ENCODE data around the gene SCARF2. TPM values are rescaled to one million over a fixed set of nuclear protein-coding genes. Genes with fewer than 3 reads are reported as not detected.
"Not testable (repeated sequence)": the region's sequence is repeated elsewhere in the genome, so short reads cannot be mapped to it uniquely, and the experiment has no call there.

Gene SCARF2
- total and polyA plus RNA-seq, 7 experiments from 2014 or later: 0.21 to 2.6 (median 2.0) TPM

DNA sequence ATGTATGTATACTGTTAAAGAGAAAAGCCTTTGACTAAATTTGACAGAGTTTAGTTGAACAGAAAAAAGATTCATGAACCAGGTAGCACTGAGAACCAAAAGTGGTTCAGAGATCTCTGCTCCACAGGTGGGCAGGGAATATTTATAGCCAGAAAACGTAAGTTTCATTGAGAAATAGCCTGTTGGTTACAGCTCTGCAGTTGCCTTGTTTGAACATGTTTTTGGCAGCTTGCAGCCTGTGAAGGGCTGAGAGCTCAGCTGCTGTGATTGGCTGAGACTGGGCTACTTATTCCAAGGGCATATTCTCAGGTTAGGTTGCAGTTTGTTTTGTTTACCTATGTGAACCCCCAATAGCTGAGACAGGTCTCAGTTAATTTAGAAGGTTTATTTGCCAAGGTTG is 57.1 kb downstream of the SCARF2 start:
- intact Hi-C loops (cut with micrococcal nuclease): no loop called here
- ChIA-PET POLR2A (interaction anchor here (0.8 kb wide), 1 partner anchor 102 kb away, joined by 4 read pairs; no protein-coding TSS in a partner anchor), CTCF (no interaction called here)
- Histone ChIP-seq H3K36me3 (ENCODE audit: control insufficient read depth in 2 of 3, insufficient read depth in 3 of 3, low read length in 3 of 3) (no peaks in the 10 kb centered on the region), H3K27me3 (ENCODE audit: control insufficient read depth in 2 of 2, insufficient read depth in 2 of 2, low read length in 2 of 2) (no peaks in the 10 kb centered on the region), H3K9me3 (ENCODE audit: control insufficient read depth in 2 of 3, low read length in 3 of 3) (no peaks in the 10 kb centered on the region), H3K4me3 (ENCODE audit: low read length) (no peak overlapping the region), H3K4me1 (ENCODE audit: control insufficient read depth in 2 of 2, insufficient read depth in 2 of 2, low read length in 2 of 2) (no peaks in the 10 kb centered on the region), H3K27ac (ENCODE audit: low read depth, low read length) (no peak overlapping the region)
- Mint-ChIP-seq H3K4me3 (no peak overlapping the region), H3K27me3 (peaks cover 0 to 21% (median 0%) of the 10 kb centered on the region in 5 donors), H3K4me1 (no peaks in the 10 kb centered on the region), H3K36me3 (no peaks in the 10 kb centered on the region), H3K27ac (no peak overlapping the region), H3K9me3 (no peaks in the 10 kb centered on the region)
- ATAC-seq (no peak), DNase-seq (no peak)

DNA sequence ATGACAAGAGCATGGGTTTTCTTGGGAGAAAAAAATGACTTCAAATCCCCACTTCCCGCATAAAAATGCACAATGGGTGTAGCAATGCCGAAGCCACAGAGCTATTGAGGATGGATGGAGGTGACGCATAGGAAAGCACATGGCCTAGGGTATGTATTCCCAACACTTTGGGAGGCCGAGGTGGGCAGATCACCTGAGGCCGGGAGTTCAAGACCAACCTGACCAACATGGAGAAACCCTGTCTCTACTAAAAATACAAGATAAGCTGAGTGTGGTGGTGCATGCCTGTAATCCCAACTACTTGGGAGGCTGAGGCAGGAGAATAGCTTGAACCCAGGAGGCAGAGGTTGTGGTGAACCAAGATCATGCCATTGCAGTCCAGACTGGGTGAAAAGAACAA is 58.9 kb downstream of the SCARF2 start:
- DNase-seq; H3K36me3 Mint-ChIP-seq; H3K27me3 ChIP-seq (ENCODE audit: control insufficient read depth in 2 of 2, insufficient read depth in 2 of 2, low read length in 2 of 2); H3K9me3 ChIP-seq (ENCODE audit: control insufficient read depth in 2 of 3, low read length in 3 of 3); CTCF ChIA-PET; H3K4me3 ChIP-seq (ENCODE audit: low read length); H3K4me1 ChIP-seq (ENCODE audit: control insufficient read depth in 2 of 2, insufficient read depth in 2 of 2, low read length in 2 of 2); H3K36me3 ChIP-seq (ENCODE audit: control insufficient read depth in 2 of 3, insufficient read depth in 3 of 3, low read length in 3 of 3); H3K9me3 Mint-ChIP-seq; ATAC-seq; H3K4me1 Mint-ChIP-seq; H3K27ac ChIP-seq (ENCODE audit: low read depth, low read length); intact Hi-C loops (cut with micrococcal nuclease); H3K27ac Mint-ChIP-seq; H3K4me3 Mint-ChIP-seq: not testable (repeated sequence)
- peaks cover 0 to 21% (median 0%) of the 10 kb centered on the region in 5 donors for H3K27me3 Mint-ChIP-seq
- POLR2A ChIA-PET: interaction anchor here (1.1 kb wide), 1 partner anchor 15 kb away, joined by 3 read pairs; the partner anchor contains the start of gene ZNF74

DNA sequence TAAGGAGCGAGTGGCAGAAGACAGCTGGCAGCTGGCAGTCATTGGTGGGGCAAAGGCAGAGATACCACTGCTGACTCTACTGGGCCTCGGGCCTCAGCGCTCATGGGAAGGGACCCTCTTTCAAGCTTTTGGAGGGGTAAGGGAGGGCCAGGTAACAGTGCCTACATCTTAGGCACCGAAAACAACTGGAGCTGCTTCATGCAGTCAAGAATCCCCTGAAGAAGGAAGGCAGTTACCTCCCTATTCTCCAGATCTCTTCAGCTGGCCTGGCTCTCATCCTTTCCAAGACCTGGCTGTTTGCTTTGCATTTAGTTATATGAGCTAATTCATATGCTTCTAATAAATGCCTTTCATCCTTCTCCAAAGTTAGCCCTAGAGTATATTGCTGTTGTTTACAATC is 59.5 kb downstream of the SCARF2 start:
- H3K4me3 ChIP-seq (ENCODE audit: low read length): no peak overlapping the region
- H3K36me3 ChIP-seq (ENCODE audit: control insufficient read depth in 2 of 3, insufficient read depth in 3 of 3, low read length in 3 of 3): no peaks in the 10 kb centered on the region
- Mint-ChIP-seq H3K36me3 (peaks cover 0 to 5% (median 0%) of the 10 kb centered on the region in 5 donors), H3K4me3 (no peak overlapping the region), H3K27me3 (peaks cover 0 to 18% (median 0%) of the 10 kb centered on the region in 5 donors), H3K27ac (no peak overlapping the region), H3K4me1 (no peaks in the 10 kb centered on the region), H3K9me3 (peaks cover 0 to 5% (median 0%) of the 10 kb centered on the region in 11 donors)
- H3K27me3 ChIP-seq (ENCODE audit: control insufficient read depth in 2 of 2, insufficient read depth in 2 of 2, low read length in 2 of 2): no peaks in the 10 kb centered on the region
- CTCF ChIA-PET: interaction anchor here (0.5 to 0.6 kb wide), 2 partner anchors 32 to 271 kb away, joined by 3 to 5 read pairs; no protein-coding TSS in a partner anchor
- no peaks in the 10 kb centered on the region for H3K4me1 ChIP-seq (ENCODE audit: control insufficient read depth in 2 of 2, insufficient read depth in 2 of 2, low read length in 2 of 2)
- DNase-seq: no peak
- no peak overlapping the region for H3K27ac ChIP-seq (ENCODE audit: low read depth, low read length)
- ATAC-seq: no peak
- POLR2A ChIA-PET: interaction anchor here (0.7 to 1.1 kb wide), 2 partner anchors 16 to 33 kb away, joined by 3 read pairs; partner anchors contain the start of gene ZNF74
- intact Hi-C loops (cut with micrococcal nuclease): no loop called here
- H3K9me3 ChIP-seq (ENCODE audit: control insufficient read depth in 2 of 3, low read length in 3 of 3): no peaks in the 10 kb centered on the region

DNA sequence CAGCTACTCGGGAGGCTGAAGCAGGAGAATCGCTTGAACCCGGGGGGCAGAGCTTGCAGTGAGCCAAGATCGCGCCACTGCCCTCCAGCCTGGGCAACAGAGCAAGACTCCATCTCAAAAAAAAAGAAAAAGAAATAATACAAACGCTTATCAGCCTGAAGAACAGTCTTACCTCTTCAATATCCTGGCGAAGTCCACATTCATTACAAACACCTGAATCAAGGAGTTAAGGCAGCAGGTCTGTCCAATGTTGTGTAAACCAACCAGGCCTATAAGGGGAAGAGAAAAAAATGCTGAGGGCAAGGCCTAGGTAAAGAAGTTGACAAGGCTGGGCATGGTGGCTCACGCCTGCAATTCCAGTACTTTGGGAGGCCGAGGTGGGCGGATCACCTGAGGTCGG is 60.6 kb downstream of the SCARF2 start:
- H3K9me3 ChIP-seq (ENCODE audit: control insufficient read depth in 2 of 3, low read length in 3 of 3); ATAC-seq; DNase-seq; H3K4me3 ChIP-seq (ENCODE audit: low read length); H3K36me3 ChIP-seq (ENCODE audit: control insufficient read depth in 2 of 3, insufficient read depth in 3 of 3, low read length in 3 of 3); H3K4me3 Mint-ChIP-seq; H3K27ac ChIP-seq (ENCODE audit: low read depth, low read length); H3K9me3 Mint-ChIP-seq; H3K27ac Mint-ChIP-seq; intact Hi-C loops (cut with micrococcal nuclease); H3K4me1 ChIP-seq (ENCODE audit: control insufficient read depth in 2 of 2, insufficient read depth in 2 of 2, low read length in 2 of 2); H3K27me3 ChIP-seq (ENCODE audit: control insufficient read depth in 2 of 2, insufficient read depth in 2 of 2, low read length in 2 of 2); H3K36me3 Mint-ChIP-seq; POLR2A ChIA-PET; H3K4me1 Mint-ChIP-seq; CTCF ChIA-PET: not testable (repeated sequence)
- H3K27me3 Mint-ChIP-seq: peaks cover 0 to 16% (median 0%) of the 10 kb centered on the region in 5 donors

DNA sequence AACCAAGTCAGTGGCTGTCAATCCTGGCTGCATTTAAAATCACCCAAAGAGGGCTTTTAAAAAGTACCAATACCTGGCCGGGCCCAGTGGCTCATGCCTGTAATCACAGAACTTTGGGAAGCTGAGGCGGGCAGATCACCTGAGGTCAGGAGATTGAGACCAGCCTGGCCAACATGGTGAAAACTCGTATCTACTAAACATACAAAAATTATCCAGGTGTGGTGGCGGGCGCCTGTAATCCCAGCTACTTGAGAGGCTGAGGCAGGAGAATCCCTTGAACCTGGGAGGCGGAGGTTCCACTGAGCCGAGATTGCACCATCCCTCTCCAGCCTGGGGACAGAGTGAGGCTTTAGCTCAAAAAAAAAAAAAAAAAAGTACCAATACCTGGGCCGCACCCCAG is 61.3 kb downstream of the SCARF2 start:
- CTCF ChIA-PET; H3K9me3 ChIP-seq (ENCODE audit: control insufficient read depth in 2 of 3, low read length in 3 of 3); H3K4me1 ChIP-seq (ENCODE audit: control insufficient read depth in 2 of 2, insufficient read depth in 2 of 2, low read length in 2 of 2); H3K27me3 ChIP-seq (ENCODE audit: control insufficient read depth in 2 of 2, insufficient read depth in 2 of 2, low read length in 2 of 2); POLR2A ChIA-PET; ATAC-seq; H3K36me3 Mint-ChIP-seq; H3K27ac ChIP-seq (ENCODE audit: low read depth, low read length); H3K27ac Mint-ChIP-seq; intact Hi-C loops (cut with micrococcal nuclease); DNase-seq; H3K36me3 ChIP-seq (ENCODE audit: control insufficient read depth in 2 of 3, insufficient read depth in 3 of 3, low read length in 3 of 3); H3K4me1 Mint-ChIP-seq; H3K4me3 Mint-ChIP-seq; H3K9me3 Mint-ChIP-seq; H3K4me3 ChIP-seq (ENCODE audit: low read length): not testable (repeated sequence)
- peaks cover 0 to 12% (median 0%) of the 10 kb centered on the region in 5 donors for H3K27me3 Mint-ChIP-seq

Other genes starting within 250 kb of the SCARF2 start
- 1 to 10 TPM in 4 of 5 experiments, under 1 TPM in 1; 0.98 to 2.7 (median 1.8) TPM for gene RTN4R, start 169.5 kb downstream of the SCARF2 start, total RNA-seq
- 1 to 10 TPM; 2.2 to 2.9 TPM for gene RTN4R, start 169.5 kb downstream of the SCARF2 start, polyA plus RNA-seq
- gene DGCR6L, start 117.8 kb downstream of the SCARF2 start, total RNA-seq: 10 to 100 TPM; 29.4 to 55.3 (median 43.7) TPM
- 100 to 1,000 TPM; 115 to 158 TPM for gene DGCR6L, start 117.8 kb downstream of the SCARF2 start, polyA plus RNA-seq
- gene ZNF74, start 43.7 kb downstream of the SCARF2 start, total RNA-seq: 10 to 100 TPM in 3 of 5 experiments, 1 to 10 TPM in 2; 6.1 to 18.2 (median 12.9) TPM
- 10 to 100 TPM in 1 of 2 donors, 1 to 10 TPM in 1; 5.3 to 14.0 TPM for gene ZNF74, start 43.7 kb downstream of the SCARF2 start, polyA plus RNA-seq
- gene KLHL22, start 58.0 kb upstream of the SCARF2 start, total RNA-seq: 10 to 100 TPM; 31.1 to 71.3 (median 42.0) TPM
- gene KLHL22, start 58.0 kb upstream of the SCARF2 start, polyA plus RNA-seq: 10 to 100 TPM; 20.6 to 26.2 TPM
- gene MED15, start 69.8 kb upstream of the SCARF2 start, total RNA-seq: 100 to 1,000 TPM; 169 to 235 (median 201) TPM
- 10 to 100 TPM; 24.3 to 76.6 TPM for gene MED15, start 69.8 kb upstream of the SCARF2 start, polyA plus RNA-seq